Measurements from ENCODE around the gene RYR3.

DNA sequence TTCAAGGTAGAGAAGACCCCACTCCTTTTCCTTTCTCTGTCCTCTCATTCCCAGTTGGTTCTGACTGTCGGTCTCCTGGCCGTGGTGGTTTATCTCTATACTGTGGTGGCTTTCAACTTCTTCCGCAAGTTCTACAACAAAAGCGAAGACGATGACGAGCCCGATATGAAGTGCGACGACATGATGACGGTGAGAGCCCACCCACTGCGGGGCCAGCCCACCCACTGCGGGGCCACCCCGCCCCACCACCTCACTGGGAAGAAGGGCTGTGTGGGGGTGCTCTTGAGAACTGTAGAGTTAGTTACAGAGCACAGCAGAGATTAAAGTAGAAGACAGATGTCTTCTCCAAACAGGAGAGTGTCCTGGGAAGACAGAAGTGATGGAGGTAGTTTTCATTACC lies 547.0 kb downstream of the RYR3 start:
- TF ChIP-seq CTCF (optimal IDR thresholded peaks at IDR 0.05 in 1 of 3, IDR thresholded peaks at IDR 0.05 in 1 of 3, conservative IDR thresholded peaks at IDR 0.05 in 1 of 3; ENCODE audit: extremely low read depth in 1 of 3, insufficient read depth in 2 of 3, low read length in 3 of 3) (no peak), EZH2 (IDR thresholded peaks at IDR 0.05; ENCODE audit: low read length) (no peak)
